GM21423 (cell line): ENCODE measurements around the gene CMTM5.

ENCODE experiments used
- ATAC-seq: cut with Tn5 transposase; IDR thresholded peaks from one replicate; pipeline ENCODE4 v1.9.1; 2021; ENCODE audit warnings: mild to moderate bottlenecking, moderate library complexity; ENCODE audit not compliant: unreplicated experiment

Gene CMTM5, protein sequence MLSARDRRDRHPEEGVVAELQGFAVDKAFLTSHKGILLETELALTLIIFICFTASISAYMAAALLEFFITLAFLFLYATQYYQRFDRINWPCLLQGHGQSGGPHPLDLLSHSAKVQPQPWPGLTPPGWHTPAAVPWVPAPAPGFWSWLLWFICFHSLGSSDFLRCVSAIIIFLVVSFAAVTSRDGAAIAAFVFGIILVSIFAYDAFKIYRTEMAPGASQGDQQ

DNA sequence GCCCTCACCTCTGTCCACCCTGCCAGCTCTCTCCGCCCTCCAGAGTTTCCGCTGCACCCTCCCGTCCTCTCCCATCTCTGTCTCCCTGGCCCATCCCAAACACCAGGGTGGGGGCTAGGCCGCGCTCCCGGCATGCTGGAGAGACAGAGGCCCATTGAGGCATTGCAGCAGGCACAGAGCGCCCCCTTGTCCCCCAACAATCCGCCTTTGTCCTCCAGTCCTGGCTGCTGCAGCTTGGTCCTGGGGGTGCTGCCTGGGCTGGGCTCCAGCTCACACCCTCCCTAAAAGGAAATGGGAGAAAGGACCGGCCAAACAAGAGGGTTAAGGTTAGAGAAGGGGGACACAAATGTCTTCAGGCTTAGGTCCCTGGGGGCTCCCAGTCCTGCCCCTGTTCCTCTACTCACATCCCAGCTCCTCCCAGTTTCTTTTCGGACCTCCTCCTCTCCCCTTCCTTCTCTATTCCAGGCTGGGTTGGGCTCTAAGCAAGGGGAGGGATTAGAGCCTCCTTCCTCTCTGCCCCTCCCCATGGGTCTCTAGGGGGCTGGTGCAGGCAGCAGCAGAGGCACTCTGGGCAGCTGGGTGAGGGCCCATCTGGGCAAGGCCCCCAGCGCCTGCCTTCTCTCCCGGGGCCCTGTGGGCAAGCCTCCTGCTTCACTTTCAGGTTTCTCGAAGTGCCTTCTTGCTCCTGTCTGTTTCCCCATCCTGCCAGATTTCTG is at the start of gene CMTM5:
Gene CMTM5, plus strand, starts transcription at position 565 of the 716 bp plus-strand sequence. CDS start 206 bp downstream, outside the sequence.
- ATAC-seq, result no peak

DNA sequence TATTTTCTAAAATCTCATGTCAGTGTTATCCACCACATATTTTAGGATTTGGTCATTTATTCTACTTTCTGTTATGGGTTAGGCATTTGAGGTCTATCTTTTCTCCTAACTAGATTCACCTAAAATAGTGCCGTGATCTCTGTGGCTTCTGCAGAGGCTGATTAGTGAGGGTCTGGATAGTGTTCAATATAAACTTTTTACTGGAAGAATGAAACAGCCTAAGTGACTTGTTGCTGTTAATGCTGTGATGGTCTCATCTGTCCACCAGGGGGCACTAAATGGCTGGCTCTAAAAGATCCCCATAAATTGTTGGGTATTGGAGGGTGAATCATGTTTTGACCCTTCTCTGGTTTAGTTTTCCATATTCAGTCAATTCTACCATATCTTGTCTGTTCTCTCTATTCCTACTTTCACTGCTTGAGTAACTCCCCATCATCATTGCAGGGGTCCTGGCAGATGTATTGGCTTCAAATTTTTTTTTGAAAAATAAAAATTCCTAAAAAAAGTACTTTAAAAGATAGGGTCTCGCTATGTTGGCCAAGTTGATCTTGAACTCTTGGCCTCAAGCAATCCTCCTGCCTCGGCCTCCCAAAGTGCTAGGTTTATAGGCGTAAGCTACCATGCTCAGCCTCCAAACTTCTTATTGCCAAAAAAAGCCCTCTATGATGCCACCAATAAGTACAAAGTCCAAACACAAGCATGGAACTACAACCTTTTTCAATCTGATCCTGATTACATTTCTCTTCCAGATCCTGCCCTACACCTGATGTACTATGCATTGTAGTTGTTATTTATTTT is 48.7 kb upstream of the CMTM5 start:
- ATAC-seq, result no peak

DNA sequence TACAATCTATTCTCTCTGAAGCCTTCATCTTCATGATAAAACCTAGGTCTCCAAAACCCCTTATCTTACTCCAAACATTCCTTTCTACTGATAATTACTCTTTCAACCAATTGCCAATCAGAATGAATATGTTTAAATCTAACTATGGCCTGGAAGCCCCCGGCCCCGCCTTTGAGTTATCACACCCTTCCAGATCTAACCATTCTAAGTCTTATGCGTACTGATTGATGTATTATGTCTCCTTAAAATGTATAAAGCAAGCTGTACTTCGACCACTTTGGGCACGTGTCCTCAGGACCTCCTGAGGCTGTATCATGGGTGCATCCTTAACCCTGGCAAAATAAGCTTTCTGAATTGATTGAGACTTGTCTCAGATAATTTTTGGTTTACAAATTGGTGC is 41.2 kb upstream of the CMTM5 start:
- ATAC-seq, result no peak

DNA sequence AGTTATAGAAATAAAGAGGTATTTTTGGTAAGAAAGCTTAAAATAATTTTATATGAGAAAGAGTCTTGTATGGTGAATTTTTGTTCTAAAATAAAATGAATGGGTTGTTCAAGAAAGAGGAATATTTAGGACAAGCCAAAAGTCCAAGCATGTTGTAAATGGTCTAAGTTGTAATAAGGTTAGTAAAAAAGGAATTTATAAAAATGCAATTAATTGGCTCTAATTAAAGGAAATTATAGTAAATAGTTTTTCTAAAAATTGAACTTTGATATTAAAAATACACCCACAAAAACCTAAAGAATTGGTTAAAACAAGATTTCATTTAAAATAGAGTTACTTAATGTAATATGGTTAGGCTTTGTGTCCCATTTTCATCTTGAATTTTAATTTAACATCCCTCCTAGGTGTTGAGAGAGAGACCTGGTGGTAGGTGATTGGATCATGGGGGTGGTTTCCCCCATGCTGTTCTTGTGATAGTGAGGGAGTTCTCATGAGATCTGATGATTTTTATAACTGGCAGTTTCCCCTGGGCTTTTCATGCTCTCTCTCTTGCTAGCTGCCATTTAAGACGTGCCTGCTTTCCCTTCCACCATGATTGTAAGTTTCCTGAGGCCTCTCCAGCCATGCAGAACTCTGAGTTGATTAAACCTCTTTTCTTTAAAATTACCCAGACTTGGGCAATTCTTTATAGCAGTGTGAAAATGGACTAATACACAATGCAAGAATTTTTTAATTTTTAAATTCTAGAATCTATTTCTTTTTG is 37.2 kb upstream of the CMTM5 start:
- no peak for ATAC-seq

DNA sequence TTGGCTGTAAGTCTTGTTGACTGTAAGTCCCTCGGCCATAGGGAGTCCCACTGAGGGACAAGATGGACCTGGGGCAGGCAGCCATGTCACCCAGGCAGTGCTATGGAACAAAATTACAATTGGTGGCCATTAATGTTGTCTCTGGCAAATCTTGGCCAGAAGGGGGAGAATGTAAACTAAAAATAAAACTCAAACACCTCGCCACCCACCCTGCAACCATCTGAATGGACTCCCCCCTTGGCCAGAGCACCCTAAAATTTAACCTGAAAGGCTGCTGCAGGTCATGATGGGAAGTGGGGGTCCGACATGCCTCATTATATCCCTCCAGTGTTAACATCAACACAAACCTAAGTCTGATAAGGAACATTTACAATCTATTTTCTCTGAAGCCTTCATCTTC is 32.4 kb upstream of the CMTM5 start:
- no peak for ATAC-seq

DNA sequence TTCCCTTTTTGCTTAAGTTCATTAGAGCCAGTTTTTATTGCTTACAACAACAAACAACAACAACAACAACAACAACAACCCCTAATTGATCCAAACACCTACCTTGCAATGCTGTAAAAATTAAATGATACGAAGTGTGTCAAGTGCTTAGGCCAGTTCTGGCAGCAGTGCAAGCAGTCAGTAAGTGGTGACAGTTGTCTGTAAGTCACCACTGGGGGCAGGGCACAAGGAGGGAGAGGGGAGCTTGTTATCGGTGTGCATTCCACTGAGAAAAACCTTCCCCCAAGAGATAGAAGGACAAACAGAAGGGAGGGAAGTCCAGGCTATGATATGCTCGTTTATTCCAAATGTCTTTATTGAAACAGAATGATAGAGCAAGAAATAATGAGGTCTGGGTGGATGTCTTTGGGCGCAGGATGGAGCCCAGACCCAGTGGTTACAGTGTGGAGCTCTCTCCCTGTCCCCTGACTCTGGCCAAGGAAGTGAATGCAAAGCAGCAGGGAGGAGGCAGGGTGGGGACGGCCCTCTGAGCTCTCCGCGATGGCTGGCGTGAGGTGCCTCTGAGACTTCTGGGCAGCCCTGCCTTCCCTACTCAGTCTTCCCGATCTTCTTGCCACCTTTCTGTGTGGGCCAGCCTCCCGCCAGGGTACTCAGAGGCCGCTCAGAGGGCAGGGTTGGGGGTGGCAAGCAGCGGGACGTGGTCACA is 30.7 kb upstream of the CMTM5 start:
- ATAC-seq, result no peak

DNA sequence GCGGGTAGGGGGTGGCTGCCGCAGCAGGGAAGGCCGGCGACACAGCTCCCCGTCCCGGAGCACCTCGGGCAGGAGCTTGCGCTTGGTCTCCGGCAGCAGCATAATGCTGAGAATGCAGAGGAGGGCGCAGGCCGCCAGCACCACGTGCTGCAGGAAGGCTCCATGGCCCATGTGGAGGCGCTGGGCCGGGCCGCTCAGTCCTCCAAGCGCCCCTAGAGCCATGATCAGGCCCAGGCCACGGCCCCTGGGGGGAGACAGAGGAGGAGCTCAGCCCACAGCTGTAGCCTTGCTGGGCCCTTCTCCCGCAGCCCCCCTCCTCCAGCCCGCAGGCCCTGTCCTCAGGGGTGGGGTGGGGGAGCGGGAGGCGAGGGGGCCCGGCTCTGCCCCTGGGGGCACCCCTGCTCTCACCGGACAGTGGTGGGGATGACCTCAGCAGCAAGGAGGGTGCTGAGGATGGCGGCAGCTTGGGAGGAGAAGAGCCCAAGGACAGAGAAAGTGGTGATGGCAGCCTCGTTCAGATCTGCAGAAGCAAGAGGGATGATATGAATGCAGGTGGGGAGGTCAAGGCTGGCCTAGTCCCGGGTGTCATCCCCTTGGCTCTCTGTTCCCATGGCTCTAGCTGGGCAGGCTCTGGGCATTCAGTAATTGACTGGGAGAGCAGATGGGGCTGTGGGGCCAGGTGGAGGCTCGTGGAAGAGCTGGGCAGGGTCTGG is 30.0 kb upstream of the CMTM5 start:
- no peak for ATAC-seq

DNA sequence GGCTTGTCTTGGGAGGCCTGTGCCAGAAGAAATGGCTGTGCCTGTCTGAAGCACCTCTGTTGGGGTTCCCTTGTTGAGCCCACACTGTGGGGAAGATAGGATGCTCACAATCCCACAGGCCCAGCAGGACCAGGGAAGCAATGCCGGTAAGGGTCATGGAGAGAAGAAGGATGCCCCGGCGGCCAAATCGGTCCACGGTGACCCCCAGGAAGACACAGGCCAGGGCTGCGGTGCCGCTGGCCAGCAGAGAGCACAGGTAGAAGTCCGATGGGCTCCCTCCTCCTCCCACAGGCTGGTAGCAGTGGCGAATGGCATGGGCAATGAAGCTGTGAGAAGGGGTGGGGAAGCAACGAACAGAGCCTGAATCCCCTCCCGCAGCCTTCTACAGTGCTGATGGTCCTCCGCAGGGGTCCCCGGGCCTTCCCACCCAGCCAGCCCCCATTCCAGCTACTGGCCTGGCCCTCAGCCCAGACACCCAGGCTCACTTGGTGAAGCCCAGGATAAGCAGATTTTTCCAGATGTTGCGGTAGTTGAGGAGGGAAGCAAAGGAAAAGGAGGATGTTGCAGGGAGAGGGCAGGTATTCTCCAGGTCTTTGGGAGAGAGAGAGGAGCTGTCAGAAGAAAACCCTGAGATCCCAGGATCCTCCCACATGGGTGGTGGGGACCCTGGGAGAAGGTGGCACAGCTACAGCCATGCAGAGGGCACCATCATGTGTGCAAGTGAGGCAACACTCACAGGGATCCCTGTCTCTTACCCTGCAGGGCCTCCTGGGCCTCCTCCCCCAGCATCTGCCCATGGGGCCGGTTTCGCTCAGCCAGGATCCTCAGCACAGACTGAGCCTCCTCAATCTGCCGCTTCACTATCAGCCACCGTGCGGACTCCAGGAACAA is 29.2 kb upstream of the CMTM5 start:
- ATAC-seq, result no peak

DNA sequence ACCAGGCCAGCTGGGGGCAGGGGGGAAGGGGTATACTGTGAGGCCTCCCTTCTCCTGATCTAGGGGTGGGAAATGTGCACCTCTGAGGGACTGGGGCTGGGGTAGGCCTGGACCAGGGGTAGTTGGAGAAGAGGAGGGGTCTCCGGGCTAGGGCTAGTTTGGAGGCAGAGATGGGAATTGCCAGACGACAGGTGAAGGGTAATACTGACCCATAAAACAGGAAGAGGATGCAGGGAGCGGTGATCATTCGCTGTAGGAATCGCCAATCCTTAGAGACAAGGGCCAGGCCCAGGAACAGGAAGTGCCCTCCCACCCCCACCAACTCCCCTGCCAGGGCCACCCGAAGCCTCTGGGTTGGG is 28.6 kb upstream of the CMTM5 start:
- ATAC-seq, result no peak

DNA sequence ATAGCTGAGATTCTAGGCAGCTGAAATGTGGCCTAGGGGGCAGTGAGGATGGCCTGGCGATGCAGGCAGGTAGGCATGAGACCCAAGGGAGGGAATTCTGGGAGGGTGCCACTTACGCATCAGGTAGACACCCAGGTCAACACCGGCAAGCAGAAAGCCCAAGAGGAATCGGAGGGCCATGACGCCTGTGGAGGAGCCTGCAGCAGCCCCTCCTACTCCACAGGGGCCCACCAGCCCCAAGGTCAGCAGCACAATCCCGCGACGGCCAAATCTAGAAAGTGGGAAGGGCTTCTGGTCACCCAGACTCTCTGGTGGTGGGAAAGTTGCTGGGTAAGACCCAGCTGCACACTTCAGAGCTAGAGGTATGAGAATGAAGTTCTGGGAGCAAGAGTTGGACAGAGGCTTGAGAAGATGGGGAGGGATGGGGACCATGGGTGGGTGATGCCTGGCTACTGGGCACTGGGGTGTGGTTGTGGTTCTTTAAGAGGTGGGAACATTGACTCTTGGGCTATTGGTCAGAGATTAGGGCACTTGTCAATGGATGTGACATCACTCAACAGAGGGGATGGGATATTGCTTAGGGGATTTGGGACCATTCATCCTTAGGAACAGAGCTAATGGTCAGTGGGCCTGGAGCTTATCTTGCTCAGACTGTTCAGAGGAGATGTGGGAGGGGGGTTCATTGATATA is 27.5 kb upstream of the CMTM5 start:
- ATAC-seq, result no peak

DNA sequence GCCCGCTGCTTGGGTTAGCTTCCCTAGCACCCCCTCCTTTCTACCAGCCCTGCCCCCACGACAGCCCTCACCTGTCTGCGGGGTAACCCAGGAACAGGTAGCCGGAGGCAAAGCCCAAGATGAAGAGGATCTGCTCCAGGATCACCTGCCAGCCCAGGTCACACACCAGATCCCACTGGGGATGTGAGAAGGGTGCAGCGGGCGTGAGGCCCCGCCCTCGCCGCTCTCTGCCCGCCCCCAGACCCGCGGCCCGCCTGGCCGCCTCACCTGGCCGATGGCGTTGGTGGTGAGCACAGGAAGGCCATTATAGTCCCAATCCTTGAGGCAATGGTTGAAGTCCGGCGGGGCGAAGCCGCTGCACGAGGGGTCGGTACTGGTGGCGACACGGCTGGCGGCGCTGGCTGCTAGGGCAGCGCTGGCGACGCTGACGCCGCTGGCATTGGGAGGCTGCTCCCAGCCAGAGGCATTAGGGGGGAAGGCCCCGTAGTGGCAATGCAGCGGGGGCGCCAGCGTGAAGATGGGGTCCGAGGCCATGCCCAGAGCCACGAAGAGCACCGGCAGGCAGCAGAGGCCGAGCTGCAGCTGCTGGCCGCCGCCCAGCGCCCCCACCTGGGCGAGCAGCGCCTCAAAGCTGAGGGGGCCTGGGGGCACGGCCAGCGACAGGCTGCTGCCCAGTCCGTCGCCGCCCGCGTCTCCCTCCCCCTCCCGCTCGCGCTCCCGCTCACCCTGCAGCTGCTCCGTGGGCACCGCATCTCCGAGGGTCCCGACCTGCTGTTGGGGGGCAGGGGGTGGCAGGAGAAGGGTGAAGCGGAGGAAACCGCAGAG is 25.0 kb upstream of the CMTM5 start:
- no peak for ATAC-seq

DNA sequence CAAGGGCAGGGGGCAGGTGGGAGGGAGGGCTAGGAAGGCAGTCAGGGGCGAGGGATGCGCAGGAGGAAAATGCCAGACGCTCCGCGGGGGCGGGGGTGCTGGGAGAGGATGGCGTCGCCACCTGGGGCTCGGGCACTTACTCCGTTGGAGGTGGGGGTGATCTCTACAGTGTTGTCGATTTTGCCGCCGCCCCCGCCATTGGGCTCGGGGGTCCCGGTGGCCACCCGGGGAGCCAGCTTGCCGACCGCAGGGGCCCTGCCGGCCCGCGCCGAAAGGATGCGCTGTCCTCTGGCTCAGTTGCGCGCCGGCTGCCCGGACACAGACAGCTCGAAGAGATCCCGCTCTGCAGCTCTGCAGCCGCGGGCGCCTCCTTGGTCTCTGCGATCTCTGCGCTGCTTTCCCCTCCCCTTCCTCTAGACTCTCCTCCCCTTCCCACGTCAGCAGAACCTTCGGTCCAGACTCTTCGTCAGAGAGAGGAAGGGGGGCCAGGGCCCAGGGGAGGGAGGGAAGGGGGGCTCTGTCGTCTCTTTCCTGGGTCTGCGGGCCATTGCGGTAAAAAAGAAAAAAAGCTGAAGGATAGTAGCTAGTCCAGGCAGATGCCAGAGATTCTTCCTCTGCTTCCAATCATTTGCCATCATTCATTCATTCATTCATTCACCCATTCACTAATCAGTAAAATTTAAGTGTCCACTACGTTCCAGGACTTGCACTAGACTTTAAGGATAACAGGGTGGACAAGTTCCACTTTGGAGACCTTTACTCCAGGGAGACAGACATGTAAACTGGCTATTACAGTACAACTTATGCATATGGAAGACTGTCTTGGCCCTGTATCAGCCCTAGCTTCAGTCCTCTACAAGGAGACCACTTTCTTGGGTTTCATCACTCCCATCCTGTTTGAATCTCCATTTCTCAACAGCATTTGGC is 24.1 kb upstream of the CMTM5 start, which contains the start of gene SLC22A17:
Gene SLC22A17, minus strand, starts transcription at position 382 of the 927 bp plus-strand sequence.
- no peak for ATAC-seq

DNA sequence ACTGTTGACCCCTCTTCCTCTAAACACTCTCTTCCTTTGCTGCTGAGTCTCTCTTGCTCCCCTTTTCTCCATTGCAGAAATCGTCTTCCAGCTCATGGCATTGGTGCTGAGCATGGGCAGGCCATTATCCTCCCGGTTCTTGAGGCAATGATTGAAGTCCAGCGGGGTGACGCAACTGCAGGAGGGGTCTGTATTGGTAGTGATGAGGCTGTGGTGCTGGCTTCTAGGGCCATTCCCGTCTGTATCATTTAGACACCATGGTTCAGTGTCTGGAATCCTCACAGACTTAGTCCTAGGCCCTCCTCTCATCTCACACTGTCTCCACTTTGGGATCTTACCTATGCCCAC is 23.4 kb upstream of the CMTM5 start:
- ATAC-seq, result no peak

DNA sequence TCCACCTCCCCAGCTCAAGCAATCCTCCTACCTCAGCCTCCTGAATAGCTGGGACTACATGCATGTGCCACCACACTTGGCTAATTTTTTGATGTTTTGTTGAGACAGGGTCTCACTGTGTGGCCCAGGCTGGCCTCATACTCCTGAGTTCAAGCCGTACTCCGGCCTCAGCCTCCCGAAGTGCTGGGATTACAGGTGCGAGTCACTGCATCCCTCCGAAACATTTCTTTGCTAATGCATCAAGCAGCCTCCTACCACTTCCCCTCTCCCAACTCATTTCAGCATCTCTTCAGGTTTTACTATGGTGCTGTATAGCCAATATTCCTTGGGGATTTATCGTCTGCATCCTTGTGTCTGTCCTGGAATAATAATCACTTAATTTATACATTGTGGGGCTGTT is 21.9 kb upstream of the CMTM5 start:
- no peak for ATAC-seq

DNA sequence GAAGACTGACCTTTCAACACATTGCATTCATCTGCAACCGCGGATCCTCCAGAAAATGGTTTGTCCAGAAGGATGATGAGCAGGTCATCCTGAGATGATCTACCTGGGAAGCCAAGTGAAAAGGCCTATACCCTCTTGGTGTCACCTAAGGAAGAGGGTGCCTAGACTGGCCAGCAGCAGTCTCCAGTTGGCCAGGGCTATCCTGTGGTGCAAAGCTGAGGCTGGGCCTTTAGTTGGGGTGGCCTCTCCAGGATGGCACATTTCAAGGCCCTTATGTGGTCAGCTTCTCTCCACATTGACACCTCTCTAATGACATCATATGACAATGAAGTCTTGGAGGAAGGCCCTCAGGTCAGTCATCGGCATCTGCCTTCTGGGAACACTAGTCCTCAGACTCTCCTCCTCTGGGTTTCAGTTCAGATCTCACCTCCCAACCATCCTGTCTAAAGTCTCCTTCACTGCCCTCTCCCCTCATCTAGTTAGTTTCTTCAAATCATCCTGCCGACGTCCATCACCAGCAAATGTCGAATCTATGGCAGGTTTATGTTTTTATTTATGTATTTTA is 20.9 kb upstream of the CMTM5 start:
- no peak for ATAC-seq

DNA sequence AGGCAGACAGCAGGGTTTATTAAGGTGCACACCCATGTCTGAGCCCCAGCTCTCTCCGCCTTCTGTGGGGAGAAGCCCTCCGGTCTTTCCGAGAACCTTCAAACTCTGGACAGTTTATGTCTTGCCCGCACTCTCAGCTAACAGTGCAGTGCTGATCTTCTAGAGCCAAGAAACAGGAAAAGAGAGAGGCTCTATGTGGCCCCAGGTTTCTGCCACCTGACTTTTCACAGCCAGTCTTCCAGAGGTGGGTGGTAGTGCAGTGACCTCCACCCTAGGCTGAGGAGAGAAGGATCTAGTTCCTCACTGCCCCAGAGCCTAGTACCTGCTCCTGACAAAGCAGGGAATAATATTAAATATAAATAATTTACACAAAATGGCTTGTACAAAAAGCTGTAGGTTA is 20.2 kb upstream of the CMTM5 start:
- no peak for ATAC-seq
